Endothelial cell of umbilical vein (primary cell): ENCODE results near the gene DPF3. TPM values are rescaled to one million over a fixed set of nuclear protein-coding genes. Genes with fewer than 3 reads are reported as not detected.

Experiments used
- BruUV-seq: library from RNA; stranded (reverse); fragments of 400-500 nt; replicated peaks from 2 replicates; lab custom pipeline; 2021; lab: Mats Ljungman, UMichigan
- CTCF ChIA-PET: fragments of 300-600, 350-600 bp; sonication (Branson Sonifier 250); formaldehyde crosslinking; loops from one replicate; lab custom pipeline; 2021; ENCODE audit warnings: antibody characterized with exemption, inconsistent platforms; lab: Charles Lee
- POLR2A ChIA-PET: fragments of 300-600, 350-600 bp; sonication (Branson Sonifier 250); formaldehyde crosslinking; loops from one replicate; lab custom pipeline; 2021; ENCODE audit warnings: antibody characterized with exemption, inconsistent platforms; lab: Charles Lee
- DNase-seq: peaks from one replicate; pipeline ENCODE4 v3.0.0-alpha.2; 2011; ENCODE audit warnings: low read depth, low spot score
- FAIRE-seq: peaks from 2 replicates; lab custom pipeline; 2011; peaks lifted over from hg19 to GRCh38; lab: Jason Lieb, UNC
- H2AFZ ChIP-seq: 2 replicates; pipeline ENCODE4 v1.6.0; 2012; ENCODE audit warnings: low read depth, low read length, control low read depth, inconsistent platforms
- H3K27ac ChIP-seq: 2 replicates; pipeline ENCODE4 v1.5.1; 2011; ENCODE audit warnings: low read depth, mild to moderate bottlenecking, control low read depth, low read length, moderate library complexity; ENCODE audit not compliant: insufficient read depth
- H3K27me3 ChIP-seq, 2 experiments: 2 replicates each; pipeline versions ENCODE4 v1.6.0 to v1.6.1; 2011; ENCODE audit warnings: low read length in 2 of 2, mixed read lengths in 1 of 2; ENCODE audit not compliant: control insufficient read depth in 2 of 2, insufficient read depth in 2 of 2
- H3K36me3 ChIP-seq, 2 experiments: 2 replicates in 1 of 2; 3 replicates in 1 of 2; pipeline ENCODE4 v1.5.1; 2011; ENCODE audit warnings: low read length in 2 of 2, mild to moderate bottlenecking in 1 of 2, moderate library complexity in 1 of 2; ENCODE audit not compliant: control insufficient read depth in 2 of 2, insufficient read depth in 2 of 2; ENCODE audit errors: extremely low read depth in 1 of 2
- H3K4me1 ChIP-seq: 3 replicates; pipeline ENCODE4 v1.5.1; 2011; ENCODE audit warnings: mild to moderate bottlenecking, low read length; ENCODE audit not compliant: control insufficient read depth, insufficient read depth; ENCODE audit errors: extremely low read depth
- H3K4me2 ChIP-seq: 2 replicates; pipeline ENCODE4 v1.6.1; 2011; ENCODE audit warnings: low read length, control low read depth, mixed read lengths; ENCODE audit not compliant: insufficient read depth
- H3K4me3 ChIP-seq, 3 experiments: fragments of 200-600 bp in 1 of 3; sonication (generic), shearing (Covaris generic) in 1 of 3; replicated peaks in 1 of 3; 2 replicates each; pipeline ENCODE4 v1.5.1; 2011 to 2016; ENCODE audit warnings: control low read depth in 3 of 3, low read length in 3 of 3, mild to moderate bottlenecking in 2 of 3, inconsistent platforms in 1 of 3, low read depth in 1 of 3, moderate library complexity in 1 of 3; ENCODE audit not compliant: insufficient read depth in 1 of 3
- H3K79me2 ChIP-seq: 2 replicates; pipeline ENCODE4 v1.6.0; 2012; ENCODE audit warnings: low read length, inconsistent platforms; ENCODE audit not compliant: control insufficient read depth, insufficient read depth
- H3K9ac ChIP-seq: replicated peaks from 2 replicates; pipeline ENCODE3; 2011; ENCODE audit warnings: low read length, control low read depth; ENCODE audit not compliant: insufficient read depth; ENCODE audit errors: extremely low read depth
- H3K9me1 ChIP-seq: replicated peaks from 3 replicates; pipeline ENCODE4 v1.6.0; 2011; ENCODE audit warnings: mild to moderate bottlenecking, low read length; ENCODE audit not compliant: control insufficient read depth, insufficient read depth; ENCODE audit errors: extremely low read depth
- H3K9me3 ChIP-seq: replicated peaks from 2 replicates; pipeline ENCODE4 v1.5.1; 2012; ENCODE audit warnings: low read length, inconsistent platforms; ENCODE audit not compliant: control insufficient read depth, insufficient read depth
- H4K20me1 ChIP-seq: replicated peaks from 2 replicates; pipeline ENCODE3; 2011; ENCODE audit warnings: mild to moderate bottlenecking, low read length; ENCODE audit not compliant: control insufficient read depth, insufficient read depth; ENCODE audit errors: extremely low read depth
- CTCF ChIP-seq, 2 donors: IDR thresholded peaks; 1 replicate in 1 of 2; 2 replicates in 1 of 2; pipeline ENCODE4 v1.5.1; 2011; ENCODE audit warnings: low read length in 2 of 2, mild to moderate bottlenecking in 2 of 2, moderate library complexity in 2 of 2, control low read depth in 1 of 2, inconsistent platforms in 1 of 2, low read depth in 1 of 2; ENCODE audit not compliant: insufficient read depth in 1 of 2; ENCODE audit errors: extremely low read depth in 1 of 2
- EZH2 ChIP-seq: IDR thresholded peaks from 2 replicates; pipeline ENCODE4 v1.6.1; 2012; ENCODE audit warnings: borderline replicate concordance, low read depth, mild to moderate bottlenecking, moderate library complexity, low read length, inconsistent platforms; ENCODE audit not compliant: severe bottlenecking
- FOS ChIP-seq: IDR thresholded peaks from 2 replicates; pipeline ENCODE4 v1.6.1; 2011; ENCODE audit warnings: mild to moderate bottlenecking, low read length, moderate library complexity, borderline replicate concordance; ENCODE audit not compliant: insufficient read depth
- GATA2 ChIP-seq: IDR thresholded peaks from 2 replicates; pipeline ENCODE4 v1.7.0; 2011; ENCODE audit warnings: low read depth, mild to moderate bottlenecking, moderate library complexity, mixed read lengths, low read length; ENCODE audit not compliant: insufficient read length, insufficient read depth
- JUN ChIP-seq: IDR thresholded peaks from 2 replicates; pipeline ENCODE4 v1.6.1; 2011; ENCODE audit warnings: borderline replicate concordance, low read depth; ENCODE audit not compliant: insufficient read length, insufficient read depth
- MAX ChIP-seq: IDR thresholded peaks from 2 replicates; pipeline ENCODE4 v1.6.1; 2011; ENCODE audit not compliant: insufficient read depth, insufficient read length
- MYC ChIP-seq: IDR thresholded peaks from one replicate; pipeline ENCODE4 v1.6.1; 2011; ENCODE audit warnings: mild to moderate bottlenecking, low read depth, low read length
- POLR2A ChIP-seq: IDR thresholded peaks from 2 replicates; pipeline ENCODE4 v1.6.1; 2012; ENCODE audit warnings: low read depth, mild to moderate bottlenecking, control low read depth, low read length
- POLR2AphosphoS5 ChIP-seq: IDR thresholded peaks from 2 replicates; pipeline ENCODE4 v1.6.1; 2012; ENCODE audit warnings: low read depth, mild to moderate bottlenecking, control low read depth, low read length, moderate library complexity; ENCODE audit not compliant: insufficient read depth
- dilution Hi-C: fragments of 300-500 bp; cut with MboI; formaldehyde crosslinking; loops from one replicate; pipeline ENCODE4 v1.15.0; 2019; ENCODE audit warnings: low sequenced_read_pairs; ENCODE audit not compliant: extremely low pct_ligation_motif_present
- intact Hi-C: fragments of 100-400 bp; cut with micrococcal nuclease; formaldehyde crosslinking; loops from one replicate; pipeline ENCODE4 v1.10.0; 2022
- polyA plus RNA-seq, 4 experiments: library from polyadenylated mRNA; depleted of rRNA in 3 of 4; stranded (reverse) in 3 of 4; unstranded in 1 of 4; fragments of >200 nt; gene quantifications; 2 replicates each; pipeline versions ENCODE4 v1.2.1 to v1.2.3, GENCODE V29; 2011 to 2012; ENCODE audit warnings: missing spikeins in 1 of 4
- total RNA-seq: library from RNA; stranded (reverse); gene quantifications from 2 replicates; pipeline ENCODE4 v1.2.3, GENCODE V29; 2021

The DPF3 gene
- total and polyA plus RNA-seq, 2 donors (not counting 3 experiments of a cell fraction or from before 2014, with no cell fraction given): 2.4 to 3.5 TPM

DNA sequence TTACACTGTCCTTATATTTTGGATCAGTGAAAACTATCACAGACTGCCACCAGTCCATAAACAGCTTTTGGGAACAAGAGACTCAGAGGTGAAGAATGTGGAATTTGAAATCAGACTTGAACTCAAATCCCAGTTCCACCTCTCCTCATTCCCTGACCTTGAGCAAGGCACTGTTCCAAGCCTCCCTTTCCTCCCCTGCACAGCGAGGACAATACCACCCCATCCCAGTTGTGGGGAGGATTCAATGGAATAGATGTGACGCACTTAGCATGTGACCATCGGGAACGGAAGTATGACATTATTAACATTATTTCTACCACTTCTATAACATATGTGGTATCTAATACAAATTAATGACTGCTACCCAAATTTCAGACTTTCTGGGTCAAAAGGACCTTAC, 63.5 kb downstream of the DPF3 start:
- H3K27ac ChIP-seq: no peak overlapping the region
- no peak overlapping the region for H3K9ac ChIP-seq
- no TSS peak for BruUV-seq
- CTCF ChIA-PET: interaction anchor here (1.1 to 1.6 kb wide), 2 partner anchors 13 to 26 kb away, joined by 3 to 6 read pairs; no protein-coding TSS in a partner anchor
- peaks cover 3% of the 10 kb centered on the region for H3K4me1 ChIP-seq
- POLR2A ChIA-PET: no interaction called here
- dilution Hi-C loops: no loop called here
- no peak for DNase-seq
- no peak overlapping the region for H3K4me3 ChIP-seq
- H3K9me1 ChIP-seq: no peaks in the 10 kb centered on the region
- intact Hi-C loops: no loop called here
- no peaks in the 10 kb centered on the region for H3K36me3 ChIP-seq
- no peak overlapping the region for H2AFZ ChIP-seq
- no peak for FAIRE-seq
- H4K20me1 ChIP-seq: no peaks in the 10 kb centered on the region
- no peaks in the 10 kb centered on the region for H3K27me3 ChIP-seq
- H3K4me2 ChIP-seq: no peak overlapping the region
- TF ChIP-seq GATA2: no peak
- TF ChIP-seq MAX: no peak
- TF ChIP-seq EZH2: no peak
- no peak for TF ChIP-seq POLR2AphosphoS5
- TF ChIP-seq JUN: no peak
- TF ChIP-seq POLR2A: no peak
- TF ChIP-seq MYC: no peak
- no peak for TF ChIP-seq FOS
- no peak for TF ChIP-seq CTCF (IDR thresholded peaks at IDR 0.05; ENCODE audit: extremely low read depth in 1 of 2, insufficient read depth in 1 of 2, low read depth in 1 of 2, low read length in 2 of 2)
- no peaks in the 10 kb centered on the region for H3K79me2 ChIP-seq
- no peaks in the 10 kb centered on the region for H3K9me3 ChIP-seq
